Glomerular visceral epithelial cell (primary cell): ENCODE measurements around the gene B3GNT7.
A peak's percentile ranks its signal among the peaks of the same experiment; 100 is the strongest.
"Not testable (repeated sequence)": the region's sequence is repeated elsewhere in the genome, so short reads cannot be mapped to it uniquely, and the experiment has no call there.

Source experiments
- DNase-seq: peaks from one replicate; pipeline ENCODE4 v3.0.0-alpha.2; 2016; ENCODE audit errors: extremely low spot score

B3GNT7 gene

GRCh38 chr2:231403421-231404182 lies 8.1 kb downstream of the B3GNT7 start:
- peak; percentile 63 for DNase-seq

DNA sequence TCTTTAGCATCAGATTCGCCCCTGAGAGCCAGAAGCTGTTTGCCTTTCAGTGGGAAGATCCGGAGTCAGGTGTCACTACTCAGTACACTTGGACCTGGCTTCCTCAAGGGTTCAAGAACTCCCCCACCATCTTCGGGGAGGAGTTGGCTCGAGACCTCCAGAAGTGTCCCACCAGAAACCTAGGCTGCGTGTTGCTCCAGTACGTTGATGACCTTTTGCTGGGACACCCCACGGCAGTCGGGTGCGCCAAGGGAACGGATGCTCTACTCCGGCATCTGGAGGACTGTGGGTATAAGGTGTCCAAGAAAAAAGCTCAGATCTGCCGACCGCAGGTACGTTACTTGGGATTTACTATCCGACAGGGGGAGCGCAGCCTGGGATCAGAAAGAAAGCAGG lies 8.7 kb downstream of the B3GNT7 start:
- not testable (repeated sequence) for DNase-seq

GRCh38 chr2:231405601-231406367 lies 10.3 kb downstream of the B3GNT7 start:
- DNase-seq = peak; percentile 62

- not testable (repeated sequence) for DNase-seq
Measured at GRCh38 chr2:231407686-231408085, 12.2 kb downstream of the B3GNT7 start.

DNA sequence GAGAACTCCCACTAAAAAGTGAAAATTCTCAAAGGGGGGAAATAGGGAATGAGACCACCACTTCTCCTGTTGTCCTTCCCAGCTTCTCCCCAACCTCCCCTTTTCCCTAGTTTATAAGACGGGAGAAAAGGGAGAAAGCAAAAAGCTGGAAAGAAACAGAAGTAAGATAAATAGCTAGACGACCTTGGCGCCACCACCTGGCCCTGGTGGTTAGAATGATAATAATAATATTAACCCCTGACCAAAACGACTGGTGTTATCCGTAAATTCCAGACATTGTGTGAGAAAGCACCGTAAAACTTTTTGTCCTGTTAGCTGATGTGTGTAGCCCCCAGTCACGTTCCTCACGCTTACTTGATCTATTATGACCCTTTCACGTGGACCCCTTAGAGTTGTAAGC lies 12.8 kb downstream of the B3GNT7 start:
- not testable (repeated sequence) for DNase-seq

GRCh38 chr2:231409776-231410175 lies 14.3 kb downstream of the B3GNT7 start:
- DNase-seq = no peak

- DNase-seq = no peak
Measured at GRCh38 chr2:231410293-231411004, 14.9 kb downstream of the B3GNT7 start.

DNA sequence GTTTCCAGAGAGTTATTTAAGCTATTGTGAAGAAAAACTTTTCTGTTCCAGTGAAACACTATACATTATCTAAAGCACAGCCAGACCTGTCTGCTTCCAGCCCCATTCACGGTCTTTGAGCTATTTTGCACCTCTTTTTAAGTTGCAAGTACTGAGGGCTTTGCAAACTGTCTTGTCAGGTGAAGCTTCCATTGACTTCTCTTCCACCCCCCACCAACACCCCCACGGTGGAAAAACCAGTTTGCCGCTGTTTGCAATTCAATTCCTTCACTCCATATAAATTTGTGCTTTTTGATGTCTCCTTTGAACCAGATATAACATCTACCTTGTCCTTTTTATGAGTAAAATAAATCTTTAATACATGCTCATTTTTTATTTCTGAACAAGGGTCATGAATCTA lies 15.7 kb downstream of the B3GNT7 start:
- no peak for DNase-seq

DNA sequence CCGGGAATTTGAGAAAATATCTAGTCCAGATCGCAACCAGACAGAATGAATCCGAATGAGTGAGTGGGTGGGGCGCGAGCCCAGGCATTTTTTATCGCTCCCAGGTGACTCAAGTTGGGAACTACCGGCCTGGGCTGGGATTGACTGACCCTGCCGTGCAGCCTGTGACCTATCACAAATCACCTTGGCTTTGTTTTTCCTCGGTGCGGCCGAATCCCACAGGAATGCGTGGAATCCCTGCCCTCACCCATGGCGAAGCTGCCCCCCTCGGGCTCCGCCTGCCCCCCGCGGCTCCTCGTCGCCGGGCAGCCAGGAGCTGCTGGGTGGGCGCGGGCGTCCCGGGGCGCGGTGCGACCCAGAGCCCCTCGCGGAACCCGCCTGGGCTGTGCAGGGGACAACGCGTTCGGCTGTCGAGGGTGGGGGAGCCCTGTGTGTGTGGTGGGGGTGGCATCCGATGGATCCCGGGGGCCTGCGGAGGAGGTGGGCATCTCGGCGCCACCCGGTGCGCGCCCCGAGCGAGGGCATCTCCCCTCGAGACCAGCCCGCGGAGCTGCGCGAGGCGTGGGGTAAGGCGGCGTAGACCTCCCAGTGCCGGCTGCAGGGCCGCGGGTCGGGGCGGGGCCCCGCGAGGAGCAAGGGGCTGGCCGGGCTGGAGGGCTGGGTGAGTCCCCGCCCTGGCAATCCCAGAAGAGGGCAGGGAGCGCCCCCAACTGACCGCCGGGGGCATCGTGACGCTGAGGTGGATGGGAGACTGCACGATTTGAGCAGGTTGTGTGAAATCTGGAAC lies 16.5 kb downstream of the B3GNT7 start:
- peak; percentile 94 for DNase-seq

- DNase-seq = no peak
Measured at GRCh38 chr2:231412618-231412963, 17.1 kb downstream of the B3GNT7 start.

DNA sequence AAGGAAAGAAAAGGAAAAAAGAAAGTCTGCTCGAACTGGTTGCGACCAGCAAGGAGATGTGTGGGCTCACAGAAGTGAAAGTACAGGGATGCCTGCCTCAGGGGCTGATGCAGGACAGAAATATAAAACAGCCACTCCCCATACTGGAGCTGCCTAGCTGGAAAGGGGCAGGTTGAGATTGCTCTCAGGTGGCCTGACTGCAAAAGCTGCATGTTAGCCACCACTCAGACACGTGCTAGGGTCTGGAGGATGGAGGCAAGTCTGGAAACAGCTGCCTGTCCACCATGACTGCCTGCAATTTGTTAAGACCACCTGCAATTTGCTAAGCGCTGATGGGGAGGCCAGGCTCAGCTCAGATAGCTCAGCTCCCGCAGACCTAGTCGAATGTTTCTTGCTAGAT lies 17.9 kb downstream of the B3GNT7 start:
- DNase-seq = no peak

- DNase-seq = no peak
Measured at GRCh38 chr2:231413921-231414476, 18.5 kb downstream of the B3GNT7 start.

DNA sequence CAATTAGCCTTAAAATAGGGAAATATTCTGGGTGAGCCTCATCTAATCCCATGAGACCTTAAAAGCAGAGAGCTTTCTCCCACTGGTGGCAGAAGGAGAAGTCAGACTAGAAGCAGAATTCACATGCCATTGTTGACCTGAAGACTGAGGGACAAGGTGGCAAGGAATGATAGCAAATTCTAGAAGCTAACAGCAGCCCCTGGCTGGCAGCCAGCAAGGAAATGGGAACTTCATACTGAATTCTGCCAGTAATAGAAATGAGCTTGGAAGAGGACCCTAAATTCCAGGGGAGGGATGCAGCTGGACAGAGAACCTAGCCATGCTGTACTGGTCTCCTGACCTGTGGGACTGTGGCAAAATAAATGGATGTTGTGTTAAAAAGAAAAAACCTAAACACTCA lies 19.5 kb downstream of the B3GNT7 start:
- DNase-seq = no peak

DNA sequence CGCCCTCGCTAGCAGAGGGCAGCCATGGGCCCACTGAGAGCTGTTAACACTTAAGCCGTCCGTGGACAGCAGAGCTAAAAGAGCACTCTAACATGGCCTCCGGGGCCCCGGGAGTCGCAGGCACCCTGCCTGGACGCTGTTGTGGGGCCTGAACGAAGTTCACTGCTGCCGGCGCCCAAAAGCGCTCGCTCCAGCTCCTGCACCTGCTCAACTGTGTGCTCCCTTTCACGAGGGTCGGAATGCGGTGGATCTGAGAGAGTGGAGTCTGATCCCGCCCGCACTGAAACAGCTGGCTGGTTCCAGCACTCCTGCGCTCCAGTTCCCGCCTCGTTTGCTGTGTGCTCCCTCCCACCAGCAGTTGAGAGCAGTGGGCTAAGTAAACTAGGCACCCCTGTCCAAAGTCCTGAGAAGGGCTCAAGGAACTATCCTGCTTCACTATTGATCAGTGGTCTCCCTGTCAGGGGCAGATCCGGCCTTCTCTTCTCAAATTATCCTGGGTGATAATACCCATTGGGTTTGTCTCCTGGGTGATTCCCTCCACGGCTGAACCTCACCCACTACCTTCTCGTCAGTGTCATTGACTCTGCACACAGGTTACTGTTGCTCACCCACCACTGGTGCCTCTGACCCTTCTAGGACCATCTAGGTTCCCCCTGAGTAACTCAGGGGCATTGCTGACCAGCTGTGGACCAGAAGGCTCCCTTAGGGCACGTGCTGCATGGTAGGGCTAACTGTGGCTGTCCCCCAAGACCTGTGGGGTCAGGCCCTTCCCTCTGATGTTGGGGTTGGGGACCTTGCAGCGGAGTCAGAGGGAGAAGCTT lies 23.5 kb downstream of the B3GNT7 start:
- no peak for DNase-seq

GRCh38 chr2:231421051-231421580 lies 25.6 kb downstream of the B3GNT7 start:
- DNase-seq = no peak

DNA sequence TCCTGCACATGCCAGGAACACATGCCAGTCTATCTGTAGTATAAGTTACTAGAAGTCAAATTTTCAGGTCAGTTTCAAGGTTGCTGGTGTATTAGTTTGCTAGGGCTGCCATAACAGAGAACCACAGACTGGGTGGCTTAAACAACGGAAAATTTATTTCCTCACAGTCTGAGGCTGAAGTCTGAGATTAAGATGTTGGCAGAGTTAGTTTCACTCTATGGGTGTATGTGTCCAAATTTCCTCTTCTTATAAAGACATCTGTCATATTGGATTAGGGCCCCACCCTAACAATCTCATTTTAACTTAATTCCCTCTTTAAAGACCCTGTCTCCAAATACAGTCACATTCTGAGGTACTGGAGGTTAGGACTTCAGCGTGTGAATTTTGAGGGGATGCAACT lies 26.5 kb downstream of the B3GNT7 start:
- no peak for DNase-seq

- no peak for DNase-seq
Measured at GRCh38 chr2:231423176-231423575, 27.7 kb downstream of the B3GNT7 start.

- DNase-seq = no peak
Measured at GRCh38 chr2:231425291-231425810, 29.8 kb downstream of the B3GNT7 start.

DNA sequence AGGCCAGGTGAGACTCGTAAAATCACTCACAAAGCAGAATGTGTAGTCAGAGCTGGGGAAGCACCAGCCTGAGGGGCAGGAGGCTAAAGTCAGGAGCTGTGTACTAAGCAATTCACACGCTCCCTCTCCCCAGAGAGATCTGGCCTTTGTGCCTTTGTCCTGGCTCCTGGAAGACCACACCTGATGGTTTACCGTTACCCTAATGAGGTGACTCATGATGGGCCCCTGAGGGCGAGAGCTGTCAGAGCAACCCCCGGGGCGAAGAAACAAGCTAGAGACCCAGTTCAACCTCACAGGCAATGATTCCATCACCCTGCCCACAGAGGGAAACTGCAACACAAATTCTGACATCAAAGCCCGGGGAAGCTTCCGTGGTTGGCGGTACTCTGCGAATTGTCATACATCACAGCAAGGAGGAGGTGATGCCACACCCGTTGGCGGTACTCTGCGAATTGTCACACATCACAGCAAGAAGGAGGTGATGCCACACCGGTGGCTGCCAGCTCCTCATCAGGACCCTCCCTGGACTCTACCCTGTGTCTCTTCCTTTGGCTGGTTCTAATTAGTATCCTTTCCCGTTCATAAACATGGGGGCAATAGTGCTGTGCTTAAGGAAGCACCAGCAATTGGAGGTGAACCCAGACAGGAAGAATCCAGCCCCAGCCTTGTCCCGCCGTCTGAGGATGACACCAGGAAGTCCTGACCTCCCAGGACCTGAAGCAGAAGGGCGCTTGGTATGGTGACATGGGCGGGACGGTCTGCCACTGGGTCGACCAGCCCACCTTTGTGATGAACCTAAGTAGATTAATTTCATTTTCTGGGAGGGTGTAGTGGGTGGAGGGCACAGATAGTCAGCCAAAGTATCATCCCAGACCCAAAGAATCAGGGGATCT lies 30.5 kb downstream of the B3GNT7 start:
- DNase-seq = no peak
